GDM1 (cell line): Measurements from ENCODE around the gene PWWP2B.
"Not testable (repeated sequence)": the region's sequence is repeated elsewhere in the genome, so short reads cannot be mapped to it uniquely, and the experiment has no call there.

ENCODE experiments used
- DNase-seq: peaks from one replicate; lab custom pipeline; 2025; lab: John Stamatoyannopoulos, UW

PWWP2B gene

DNA sequence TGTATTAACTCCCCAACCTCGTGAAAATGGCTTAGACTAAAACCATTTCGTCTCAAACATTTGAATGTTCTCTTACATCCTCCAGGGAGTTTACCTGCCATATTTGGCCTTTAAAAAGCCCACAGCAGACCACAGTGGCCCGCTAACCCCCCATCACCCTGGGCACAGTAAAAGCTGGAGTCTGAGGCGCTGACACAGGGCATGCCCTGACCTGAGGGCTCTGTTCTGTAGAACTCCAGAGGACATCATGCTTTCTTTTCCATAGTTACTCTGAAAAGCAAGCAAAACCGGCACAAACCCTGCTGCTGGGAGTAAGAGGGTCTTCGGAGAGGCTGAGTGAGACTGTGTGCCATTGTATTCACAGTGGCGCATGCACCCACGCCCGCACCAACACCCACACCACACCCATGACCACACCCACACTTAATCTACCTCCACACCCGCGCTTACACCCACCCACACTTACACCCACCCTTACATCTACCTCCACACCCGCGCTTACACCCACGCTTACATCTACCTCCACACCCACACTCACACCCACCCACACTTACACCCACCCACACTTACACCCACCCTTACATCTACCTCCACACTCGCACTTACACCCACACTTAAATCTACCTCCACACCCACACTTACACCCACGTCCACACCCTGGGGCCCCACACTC is 32.9 kb upstream of the PWWP2B start:
- DNase-seq, result no peak

DNA sequence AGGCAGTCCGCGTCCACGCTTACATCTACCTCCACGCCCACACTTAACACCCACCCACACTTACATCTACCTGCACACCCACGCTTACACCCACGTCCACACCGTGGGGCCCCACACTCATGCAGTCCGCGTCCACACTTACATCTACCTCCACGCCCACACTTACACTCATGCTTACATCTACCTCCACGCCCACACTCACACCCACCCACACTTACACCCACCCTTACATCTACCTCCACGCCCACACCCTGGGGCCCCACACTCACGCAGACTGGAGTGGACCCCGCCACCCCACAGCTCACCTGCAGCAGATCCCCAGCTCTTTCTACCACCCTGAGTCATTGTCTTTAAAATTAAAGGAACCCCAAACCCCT is 32.4 kb upstream of the PWWP2B start:
- DNase-seq, result no peak

DNA sequence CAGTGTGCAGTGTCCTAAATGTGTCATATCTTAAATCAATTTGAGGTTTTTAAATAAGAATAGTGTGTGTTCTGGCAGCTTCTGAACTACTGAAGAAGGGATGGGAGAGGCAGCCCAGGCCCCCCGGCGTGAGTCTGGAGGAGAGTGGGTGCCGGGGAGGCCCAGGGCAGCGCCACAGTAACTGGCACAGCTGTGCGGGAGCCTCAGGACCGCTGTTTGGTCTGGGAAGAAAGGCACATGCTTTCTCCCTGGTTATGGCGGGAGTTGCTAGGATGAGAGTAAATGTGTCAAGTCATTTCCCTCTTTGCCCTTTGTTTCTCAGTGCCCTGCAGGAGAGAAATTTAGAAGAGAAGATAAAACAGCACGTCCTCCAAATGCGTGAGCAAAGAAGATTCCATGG is 31.9 kb upstream of the PWWP2B start:
- DNase-seq, result no peak

DNA sequence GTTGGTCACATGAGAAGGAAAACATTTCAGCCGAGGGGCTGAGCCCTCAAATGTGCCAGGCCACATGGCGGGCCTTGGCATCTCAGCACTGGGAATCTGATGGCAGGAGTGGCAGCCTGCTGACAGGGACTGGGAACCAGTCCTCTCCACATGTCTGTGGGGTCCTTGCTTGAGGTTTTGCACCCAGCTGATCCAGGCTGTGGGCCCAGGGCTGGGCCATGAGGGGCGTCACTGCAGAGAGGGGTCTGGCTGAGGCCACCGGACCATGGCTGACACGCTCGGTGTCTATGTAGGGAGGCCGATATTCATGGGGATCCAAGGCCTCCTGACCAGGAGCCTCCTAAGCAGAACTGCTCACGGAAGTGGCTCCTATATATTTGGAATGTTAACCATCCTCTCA is 31.0 kb upstream of the PWWP2B start:
- no peak for DNase-seq

DNA sequence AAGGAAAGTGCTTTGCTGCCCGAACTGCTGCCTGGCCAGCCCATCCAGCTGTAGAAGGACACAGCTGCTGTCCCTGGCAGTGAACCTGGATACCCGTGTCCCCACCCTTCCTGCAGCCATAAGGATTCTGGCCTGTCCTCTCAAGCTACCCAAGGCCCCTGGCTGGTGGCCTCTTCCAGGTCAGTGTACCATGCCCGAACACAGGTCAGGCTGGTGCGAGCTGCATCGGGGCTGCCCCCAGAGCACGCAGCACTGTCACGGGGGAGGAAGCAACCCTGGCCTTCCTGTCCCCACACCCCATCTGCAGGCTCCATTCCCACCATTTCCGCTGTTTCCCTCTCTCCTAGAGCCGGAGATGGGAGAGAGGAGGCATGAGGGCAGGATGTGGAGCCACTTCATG is 30.5 kb upstream of the PWWP2B start:
- DNase-seq, result no peak

DNA sequence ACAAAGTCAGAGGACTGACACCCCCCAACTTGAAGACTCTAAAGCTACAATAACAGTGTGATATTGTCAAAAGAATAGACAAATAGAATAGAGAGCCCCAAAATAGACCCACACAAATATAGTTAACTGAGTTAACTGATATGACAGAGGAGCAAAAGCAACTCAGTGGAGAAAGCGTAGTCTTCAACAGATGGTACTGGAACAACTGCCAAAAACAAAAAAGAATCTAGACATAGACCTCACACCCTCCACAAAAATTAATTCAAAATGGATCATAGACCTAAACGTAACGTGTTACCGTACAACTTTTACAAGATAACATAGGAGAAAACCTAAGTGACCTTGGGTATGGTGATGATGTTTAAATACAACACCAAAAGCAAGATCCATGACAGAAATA is 28.6 kb upstream of the PWWP2B start:
- no peak for DNase-seq

DNA sequence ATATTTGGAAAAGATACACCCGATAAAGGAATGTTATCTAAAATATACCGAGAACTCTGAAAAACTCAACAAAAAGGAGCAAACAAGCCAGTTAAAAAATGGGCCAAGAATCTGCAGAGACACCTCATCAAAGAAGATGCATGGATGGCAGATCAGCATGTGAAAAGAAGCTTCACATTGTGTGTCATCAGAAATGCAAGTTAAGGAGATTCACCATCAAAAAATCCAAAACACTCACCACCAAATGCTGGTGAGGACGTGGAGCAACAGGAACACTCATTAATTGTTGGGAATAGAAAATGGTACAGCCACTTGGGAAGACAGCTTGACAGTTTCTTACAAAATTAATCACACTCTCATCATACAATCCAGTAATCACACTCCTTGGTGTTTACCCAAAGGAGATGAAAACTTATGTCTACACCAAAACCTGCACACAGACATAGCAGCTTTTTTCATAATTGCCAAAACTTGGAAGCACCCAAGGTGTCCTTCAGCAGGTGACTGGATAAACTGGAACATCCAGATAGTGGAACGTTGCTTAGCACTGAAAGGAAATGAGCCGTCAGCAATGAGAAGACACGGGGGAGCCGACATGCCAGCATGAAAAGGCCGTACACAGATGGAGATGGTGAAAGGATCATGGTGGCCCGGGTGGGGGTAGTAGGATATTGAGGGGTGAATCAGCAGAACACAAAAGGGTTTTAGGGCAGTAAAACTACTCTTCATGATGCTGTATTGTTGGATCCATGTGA is 27.9 kb upstream of the PWWP2B start:
- DNase-seq, result no peak

DNA sequence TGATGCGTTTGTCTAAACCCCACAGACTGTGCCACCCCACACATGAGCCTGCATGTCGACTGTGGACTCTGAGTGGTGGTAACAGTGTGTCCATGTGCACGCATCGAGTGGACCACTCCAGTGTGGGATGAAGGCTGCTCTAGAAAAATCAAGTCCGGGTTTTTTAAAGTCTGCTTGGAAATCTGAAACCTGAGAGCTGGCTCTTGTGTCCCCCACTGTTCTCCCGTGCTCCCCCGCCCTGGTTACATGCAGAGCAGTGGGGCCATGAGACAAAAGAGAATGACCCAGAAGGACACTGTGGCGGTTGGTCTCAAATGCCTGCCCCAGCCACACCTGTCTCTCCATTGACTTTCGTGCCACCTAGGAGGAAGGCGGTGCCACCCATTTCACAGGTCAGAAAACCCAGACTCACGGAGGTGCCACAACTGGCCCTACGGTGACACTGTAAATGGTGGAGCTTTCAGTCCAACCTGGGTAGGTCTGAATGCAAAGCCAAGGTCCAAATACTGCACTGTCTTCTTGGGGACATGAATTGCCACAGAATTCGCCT is 27.3 kb upstream of the PWWP2B start:
- no peak for DNase-seq

DNA sequence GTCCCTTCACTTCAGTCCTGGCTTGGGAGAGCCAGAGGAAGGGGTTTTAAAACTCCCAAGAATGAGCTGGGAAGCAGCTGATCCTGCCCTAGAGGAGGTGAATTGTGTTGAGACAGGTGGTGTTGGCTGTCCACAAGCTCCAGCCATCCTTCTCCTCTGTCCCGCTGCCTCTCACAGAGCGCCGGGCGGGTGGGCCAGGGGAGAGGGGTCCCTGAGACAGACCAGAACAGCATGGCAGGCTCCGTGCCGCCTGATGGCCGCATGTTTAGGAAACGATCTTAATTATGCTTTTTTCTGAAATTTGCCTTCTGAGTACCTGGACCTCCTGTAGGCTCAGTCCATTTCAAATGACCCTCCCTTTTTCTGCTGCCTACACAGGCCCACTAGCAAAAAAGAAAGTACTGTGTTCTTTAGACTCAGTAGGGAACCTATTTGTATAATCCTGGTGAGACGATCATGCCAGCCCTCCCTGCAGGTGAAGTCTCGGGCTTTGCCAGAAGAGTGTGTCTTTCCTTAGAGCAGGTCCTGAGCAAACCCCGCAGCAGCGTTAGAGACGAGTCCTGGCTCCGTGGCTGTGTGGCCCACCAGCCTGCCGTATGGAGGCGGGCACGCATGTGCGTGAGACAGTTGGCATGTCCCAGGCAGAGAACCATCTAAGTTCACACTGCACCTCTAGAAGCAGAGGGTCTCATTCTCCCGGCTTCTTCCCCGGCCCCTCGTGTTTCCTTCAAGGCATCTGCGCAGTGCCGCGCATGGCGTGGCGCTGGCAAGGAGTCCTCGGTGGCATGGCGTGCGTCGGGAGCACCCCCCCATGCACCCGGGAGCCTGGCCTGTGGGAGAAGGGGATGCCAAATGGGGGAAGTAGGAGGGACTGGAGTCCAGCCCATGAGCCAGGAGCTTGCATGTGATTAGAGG is 26.3 kb upstream of the PWWP2B start:
- DNase-seq, result no peak

DNA sequence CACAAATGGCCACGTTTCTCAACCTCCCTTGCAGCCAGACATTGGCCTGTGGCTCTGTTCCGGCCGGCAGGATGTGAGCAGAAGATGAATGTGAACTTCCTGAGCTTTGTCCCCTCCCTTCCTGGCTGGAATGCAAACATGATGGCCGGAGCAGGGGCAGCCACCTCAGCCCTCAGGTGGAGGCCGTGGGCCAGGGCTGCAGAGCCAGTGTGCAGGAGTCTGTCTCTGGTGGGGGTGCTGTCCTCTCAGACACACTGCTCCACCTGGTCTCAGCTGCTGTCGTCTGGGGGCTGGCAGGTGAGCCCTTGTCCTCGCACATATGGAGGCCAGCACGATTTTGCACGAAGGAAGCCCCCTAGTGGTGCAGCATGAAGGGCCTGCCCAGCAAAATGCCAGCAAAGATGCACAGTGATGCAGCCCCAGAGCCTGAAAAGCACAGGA is 25.3 kb upstream of the PWWP2B start:
- DNase-seq, result no peak

DNA sequence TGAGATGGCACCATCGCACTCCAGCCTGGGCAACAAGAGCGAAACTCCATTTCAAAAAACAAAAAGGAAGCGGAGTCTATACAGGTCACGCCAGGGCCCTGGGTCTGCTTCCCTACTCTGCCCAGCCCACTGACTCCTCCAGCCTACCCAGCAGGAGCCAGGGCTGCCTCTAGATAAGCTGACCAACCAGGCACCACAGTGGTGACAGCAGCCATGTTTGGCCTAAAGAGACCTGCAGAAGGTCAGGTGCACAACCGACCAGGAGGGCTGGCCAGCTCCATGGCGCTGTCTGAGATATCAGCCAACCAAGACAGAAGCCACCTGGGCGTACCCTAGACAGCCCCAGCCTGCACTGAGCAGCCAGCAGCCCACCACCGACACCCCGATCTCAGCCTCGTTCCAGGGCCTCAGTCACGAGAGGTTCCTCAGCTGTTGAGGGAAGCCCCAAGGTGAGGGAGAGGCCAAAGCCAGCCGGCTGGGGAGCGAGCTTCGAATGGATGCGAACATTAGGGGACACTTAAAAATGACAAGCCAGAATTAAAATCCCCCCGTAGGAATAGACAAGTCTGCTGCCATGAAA is 24.4 kb upstream of the PWWP2B start:
- DNase-seq, result no peak

DNA sequence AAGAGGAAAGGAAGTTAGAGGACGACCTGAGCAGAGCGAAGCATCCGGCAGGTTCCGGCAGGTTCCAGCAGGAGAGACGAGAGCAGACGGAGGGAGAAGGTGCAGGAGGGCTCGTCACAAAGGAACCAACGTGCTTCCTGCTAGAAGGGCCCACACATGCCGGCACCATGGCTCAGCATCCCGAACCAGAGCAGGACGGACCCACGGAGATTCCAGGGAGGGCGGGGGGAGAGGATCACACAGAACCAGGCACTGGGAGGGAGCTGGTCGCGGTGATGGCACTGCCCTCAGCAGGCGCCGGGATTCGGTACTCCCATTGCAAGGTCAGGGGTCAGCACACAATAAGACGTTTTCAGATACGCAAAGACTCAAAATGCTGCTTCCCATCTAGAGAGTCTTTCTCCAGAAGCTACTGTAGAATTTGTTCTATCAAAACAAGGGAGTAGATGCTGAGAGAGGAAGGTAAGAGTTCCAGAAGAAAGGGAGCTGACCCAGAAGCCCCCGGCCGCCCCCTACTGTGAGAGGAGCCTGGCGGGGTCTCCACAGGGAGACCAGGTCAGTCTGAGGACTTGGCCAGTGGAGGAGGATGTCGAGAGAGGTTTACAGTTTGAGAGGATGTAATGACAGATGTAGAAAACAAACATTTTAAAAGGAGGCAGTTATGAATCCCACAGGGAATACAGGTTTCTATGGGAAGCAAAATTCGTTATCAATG is 23.6 kb upstream of the PWWP2B start:
- no peak for DNase-seq

DNA sequence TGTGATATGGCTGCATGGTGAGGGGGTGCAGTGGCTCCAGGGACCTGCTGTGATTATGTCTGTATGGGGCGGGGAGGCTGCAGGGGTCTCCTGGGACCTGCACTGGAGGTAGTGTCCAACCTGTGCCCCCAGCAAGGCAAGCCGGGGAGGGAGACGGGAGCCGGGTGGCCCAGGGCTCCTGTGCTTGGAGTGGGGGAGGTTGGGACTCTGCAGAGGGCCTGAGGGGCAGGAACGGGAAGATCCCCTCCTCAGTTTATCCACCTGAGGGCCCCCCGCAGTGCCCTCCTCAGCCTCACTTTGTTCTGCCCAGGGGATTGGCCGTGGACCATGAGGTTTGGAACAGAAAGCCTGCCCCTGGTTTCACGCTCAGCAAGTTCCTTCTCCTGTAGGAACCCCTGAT is 22.8 kb upstream of the PWWP2B start:
- no peak for DNase-seq

DNA sequence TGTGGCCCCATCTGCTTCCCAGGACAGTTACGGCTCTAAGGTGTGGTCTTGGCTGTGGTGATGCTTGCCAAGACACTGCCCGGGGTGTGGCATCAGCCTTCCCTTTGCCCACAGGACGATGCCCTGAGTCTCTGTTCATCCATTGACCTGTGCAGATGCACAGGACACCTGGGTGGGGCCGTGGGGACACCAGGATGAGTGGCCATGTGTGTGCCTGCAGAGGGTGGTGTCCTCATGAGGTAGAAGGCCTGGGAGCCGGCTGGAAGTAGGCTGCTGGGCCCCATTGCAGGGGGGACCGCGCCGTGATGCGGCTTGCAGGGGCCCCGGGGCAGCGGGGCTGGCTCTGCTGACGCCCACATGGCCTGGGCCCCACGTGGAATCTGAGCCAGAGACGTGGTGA is 22.4 kb upstream of the PWWP2B start:
- no peak for DNase-seq

DNA sequence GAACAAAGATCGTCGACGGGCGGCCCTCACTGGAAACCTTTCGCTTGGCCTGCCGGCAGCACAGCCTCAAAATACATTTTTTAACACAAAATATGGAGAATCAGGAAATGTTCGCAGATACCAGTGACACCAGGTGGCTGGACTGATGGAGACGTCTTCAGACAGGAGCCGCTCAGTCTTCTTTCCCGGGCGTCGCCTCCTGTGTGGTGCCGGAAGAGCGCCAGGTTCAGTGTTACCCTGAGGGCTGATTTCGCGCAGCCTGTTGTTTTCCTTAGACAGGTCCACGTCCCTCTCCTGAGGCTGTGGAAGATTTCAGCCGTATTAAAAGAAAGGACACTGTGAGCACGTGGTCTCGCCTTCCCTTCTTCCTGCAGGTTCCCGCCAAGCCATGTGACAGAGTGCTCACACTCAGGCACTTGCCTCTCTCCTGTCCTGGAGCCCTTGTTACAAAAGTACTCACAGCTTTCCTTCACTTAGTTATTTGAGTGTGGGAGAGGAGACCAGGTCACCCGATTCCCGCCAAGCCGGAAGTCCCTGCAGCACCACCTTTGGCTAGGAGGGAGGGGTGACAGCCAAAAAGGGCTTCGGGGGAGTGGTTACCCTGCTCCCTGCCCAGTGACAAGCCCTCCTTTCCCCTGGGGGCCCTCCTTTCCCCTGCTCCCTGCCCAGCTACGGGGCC is 21.7 kb upstream of the PWWP2B start:
- no peak for DNase-seq

DNA sequence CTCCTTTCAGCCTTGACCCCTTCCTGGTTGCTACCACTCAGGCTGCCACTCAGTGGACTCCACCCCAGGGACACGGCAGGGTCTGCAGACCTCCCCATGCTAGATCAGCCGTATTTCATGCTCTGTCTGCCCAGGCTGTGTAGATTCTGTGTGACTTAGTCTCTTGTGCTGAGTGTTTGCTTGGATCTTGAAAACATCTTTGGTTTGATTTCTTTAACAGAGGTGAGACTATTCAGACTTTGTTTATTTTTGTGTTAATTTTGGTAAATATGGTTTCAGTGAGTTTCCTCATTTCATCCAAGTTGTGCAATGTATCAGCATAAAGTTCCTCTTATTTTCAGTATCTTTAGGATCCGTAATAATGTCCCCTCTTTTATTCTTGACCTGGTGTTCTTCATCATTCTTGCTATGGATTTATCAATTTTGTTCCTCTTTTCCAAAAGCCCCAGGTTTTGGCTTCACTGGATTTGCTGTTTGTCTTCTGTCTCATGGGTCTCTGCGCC is 21.2 kb upstream of the PWWP2B start:
- DNase-seq, result no peak

DNA sequence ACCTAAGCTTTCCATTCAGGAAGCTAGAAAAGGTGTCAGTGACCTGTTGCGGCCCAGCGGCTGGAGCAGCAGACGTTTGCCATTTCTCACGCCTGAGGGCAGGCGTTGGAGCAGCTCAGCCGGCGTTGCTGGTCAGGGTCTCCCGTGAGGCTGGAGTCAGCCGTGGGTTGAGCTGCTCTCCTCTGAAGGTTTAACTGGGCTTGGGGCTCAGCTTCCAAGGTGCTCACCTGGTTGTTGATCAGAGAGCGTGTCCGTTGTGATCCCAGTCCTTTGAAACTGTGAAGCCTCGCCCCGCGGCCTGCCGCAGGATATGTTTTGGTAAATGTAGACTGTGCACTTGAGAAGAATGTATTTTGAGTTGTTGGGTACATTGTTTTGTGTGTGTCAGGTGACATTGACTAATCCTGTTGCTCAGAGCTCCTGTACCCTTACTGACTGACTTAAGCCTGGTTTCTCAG is 20.6 kb upstream of the PWWP2B start:
- DNase-seq, result no peak

DNA sequence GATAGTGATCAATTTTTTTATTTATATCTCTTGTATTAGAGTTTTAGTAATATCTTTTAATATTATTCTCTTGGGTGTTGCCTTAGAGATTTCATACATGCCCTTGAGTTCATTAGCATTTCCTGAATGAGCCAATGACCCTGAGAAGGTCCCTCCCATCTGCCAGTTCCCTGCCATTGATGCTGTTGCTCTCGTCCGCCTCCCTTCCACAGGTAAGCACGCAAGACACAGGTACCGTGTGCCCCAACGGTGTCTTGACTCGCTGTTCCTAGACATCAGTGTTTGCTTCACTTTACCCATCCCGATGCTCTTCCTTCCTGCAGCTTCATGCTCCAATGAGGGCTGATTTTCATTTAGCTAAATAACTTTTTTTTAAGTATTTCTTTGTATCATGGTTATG is 19.7 kb upstream of the PWWP2B start:
- DNase-seq, result no peak

DNA sequence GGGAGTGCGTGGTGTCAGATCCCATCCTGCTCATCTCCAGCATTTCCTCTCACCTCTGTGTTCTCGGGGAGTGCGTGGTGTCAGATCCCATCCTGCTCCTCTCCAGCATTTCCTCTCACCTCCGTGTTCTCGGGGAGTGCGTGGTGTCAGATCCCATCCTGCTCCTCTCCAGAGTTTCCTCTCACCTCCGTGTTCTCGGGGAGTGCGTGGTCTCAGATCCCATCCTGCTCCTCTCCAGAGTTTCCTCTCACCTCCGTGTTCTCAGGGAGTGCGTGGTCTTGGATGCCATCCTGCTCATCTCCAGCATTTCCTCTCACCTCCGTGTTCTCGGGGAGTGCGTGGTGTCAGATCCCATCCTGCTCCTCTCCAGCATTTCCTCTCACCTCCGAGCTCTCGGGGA is 18.0 kb upstream of the PWWP2B start:
- not testable (repeated sequence) for DNase-seq

DNA sequence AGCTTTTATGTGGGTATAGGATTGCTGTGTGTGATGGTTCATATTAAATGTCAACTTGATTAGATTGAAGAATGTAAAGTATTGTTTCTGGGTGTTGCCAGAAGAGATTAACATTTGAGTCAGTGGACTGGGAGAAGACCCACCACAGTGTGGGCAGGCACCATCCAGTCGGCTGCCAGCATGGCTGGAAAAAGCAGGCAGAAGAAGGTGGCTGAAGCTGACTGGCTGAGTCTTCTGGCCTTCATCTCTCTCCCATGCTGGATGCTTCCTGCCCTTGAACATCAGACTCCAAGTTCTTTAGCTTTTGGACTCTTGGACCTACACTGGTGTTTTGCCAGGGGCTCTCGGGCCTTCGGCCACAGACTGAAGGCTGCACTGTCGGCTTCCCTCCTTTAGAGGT is 16.0 kb upstream of the PWWP2B start:
- not testable (repeated sequence) for DNase-seq

DNA sequence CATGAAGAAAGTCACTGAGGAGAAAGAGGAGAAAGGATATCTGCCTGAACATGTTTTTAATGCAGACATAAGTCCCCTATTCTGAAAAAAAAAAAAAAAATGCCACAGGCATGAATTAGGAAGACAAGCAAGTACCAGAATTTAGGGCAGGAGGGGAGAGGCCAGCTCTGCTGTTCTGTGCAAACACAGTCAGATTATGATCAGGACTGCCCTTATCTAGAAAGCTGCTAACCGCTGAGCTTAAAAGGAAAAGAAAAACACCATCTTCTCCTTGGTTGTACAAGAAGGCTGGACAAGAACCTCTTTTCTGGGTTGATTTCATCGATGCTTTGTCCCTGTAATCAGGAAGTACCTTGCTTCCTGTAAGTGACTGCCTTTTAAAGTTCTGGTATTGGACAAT is 15.3 kb upstream of the PWWP2B start:
- no peak for DNase-seq
